Left lung (tissue), 10 donors: Measurements from ENCODE around the gene UGT3A2. TPM values are rescaled to one million over a fixed set of nuclear protein-coding genes. Genes with fewer than 3 reads are reported as not detected.

Experiments used
- ATAC-seq: fragments of 200-7000 bp; cut with Tn5 transposase; one replicate; pipeline ENCODE4 v1.9.1; 2020; ENCODE audit warnings: moderate library complexity
- DNase-seq, 4 donors: peaks; one replicate each; pipeline ENCODE4 v3.0.0-alpha.2; 2013 to 2020
- H3K27ac ChIP-seq, 2 donors: fragments of 200-600 bp; sonication (generic) in 1 of 2; one replicate each; pipeline versions ENCODE4 v1.5.0 to v1.8.0; 2020 to 2021
- H3K27me3 ChIP-seq, 2 donors: fragments of 200-600 bp; sonication (generic) in 1 of 2; one replicate each; pipeline versions ENCODE4 v1.5.0 to v1.8.0; 2020 to 2021
- H3K36me3 ChIP-seq, 2 donors: fragments of 200-600 bp; sonication (generic) in 1 of 2; one replicate each; pipeline versions ENCODE4 v1.5.0 to v1.8.0; 2020 to 2021
- H3K4me1 ChIP-seq, 2 donors: fragments of 200-600 bp; one replicate each; pipeline ENCODE4 v1.8.0; 2021
- H3K4me3 ChIP-seq, 2 donors: fragments of 200-600 bp; sonication (generic) in 1 of 2; one replicate each; pipeline versions ENCODE4 v1.5.0 to v1.8.0; 2020 to 2021; ENCODE audit warnings: mild to moderate bottlenecking in 1 of 2
- H3K9me3 ChIP-seq, 2 donors: fragments of 200-600 bp; sonication (generic) in 1 of 2; one replicate each; pipeline versions ENCODE4 v1.5.0 to v1.8.0; 2020 to 2021
- CTCF ChIP-seq, 2 donors: fragments of 200-600 bp; sonication (generic) in 1 of 2; IDR thresholded peaks; one replicate each; pipeline versions ENCODE4 v1.5.0 to v1.8.0; 2021; ENCODE audit warnings: antibody characterized with exemption in 2 of 2
- intact Hi-C, 2 donors: fragments of 100-400 bp; cut with DNase I; formaldehyde crosslinking; loops; one replicate each; pipeline versions ENCODE4 v1.11.2 to v1.14.2; 2022
- polyA plus RNA-seq, 6 donors: library from polyadenylated mRNA; unstranded; fragments of 120-200 nt; gene quantifications; one replicate each; pipeline ENCODE4 v1.2.1, GENCODE V29; 2013; ENCODE audit not compliant: insufficient read length in 6 of 6
- total RNA-seq, 2 donors: library from RNA; stranded (reverse); fragmentation: NEBNext Ultra II Directional; extraction: Animal tissue kit (Norgen Biotek cat#: 25700); gene quantifications; one replicate each; pipeline ENCODE4 v1.2.1, GENCODE V29; 2021
- donor health status: DM: no; HTN: yes; CAD: no.
- donor health status: DM: no; HTN: no; CAD: no.

The UGT3A2 gene
- total and polyA plus RNA-seq, 8 donors, result 0.09 to 0.31 (median 0.24) TPM; not detected in 1

GRCh38 chr5:36073595-36074216 lies 7.0 kb upstream of the UGT3A2 start:
- H3K36me3 ChIP-seq, result no peaks in the 10 kb centered on the region
- intact Hi-C loops, result no loop called here
- no peaks in the 10 kb centered on the region for H3K4me1 ChIP-seq
- no peaks in the 10 kb centered on the region for H3K9me3 ChIP-seq
- TF ChIP-seq CTCF (IDR thresholded peaks at IDR 0.05), result no peak
- DNase-seq (no peak), ATAC-seq (no peak)
- H3K4me3 ChIP-seq, result no peak overlapping the region
- no peak overlapping the region for H3K27ac ChIP-seq
- H3K27me3 ChIP-seq, result no peaks in the 10 kb centered on the region

GRCh38 chr5:36070687-36071571 lies 4.2 kb upstream of the UGT3A2 start:
- Histone ChIP-seq H3K27ac (no peak overlapping the region), H3K9me3 (no peaks in the 10 kb centered on the region), H3K4me1 (peaks cover 0 to 3% of the 10 kb centered on the region in 2 donors), H3K27me3 (peaks cover 11 to 16% of the 10 kb centered on the region in 2 donors), H3K36me3 (no peaks in the 10 kb centered on the region), H3K4me3 (peak overlapping the region in 1 of 2 donors; percentile 6)
- intact Hi-C loops, result no loop called here
- ATAC-seq (peak; percentile 85), DNase-seq (no peak)
- no peak for TF ChIP-seq CTCF (IDR thresholded peaks at IDR 0.05)

GRCh38 chr5:36068751-36069281 lies 2.1 kb upstream of the UGT3A2 start:
- intact Hi-C loops, result no loop called here
- H3K4me3 ChIP-seq, result no peak overlapping the region
- ATAC-seq (no peak), DNase-seq (no peak)
- peaks cover 11 to 25% of the 10 kb centered on the region in 2 donors for H3K27me3 ChIP-seq
- H3K36me3 ChIP-seq, result no peaks in the 10 kb centered on the region
- peaks cover 0 to 3% of the 10 kb centered on the region in 2 donors for H3K4me1 ChIP-seq
- H3K27ac ChIP-seq, result no peak overlapping the region
- H3K9me3 ChIP-seq, result no peaks in the 10 kb centered on the region
- TF ChIP-seq CTCF (IDR thresholded peaks at IDR 0.05), result no peak

GRCh38 chr5:36066001-36066539 lies 612 bp downstream of the UGT3A2 start:
- H3K4me3 ChIP-seq, result no peak overlapping the region
- H3K27me3 ChIP-seq, result peaks cover 11 to 25% of the 10 kb centered on the region in 2 donors
- no peak for ATAC-seq
- peaks cover 0 to 5% of the 10 kb centered on the region in 2 donors for H3K9me3 ChIP-seq
- DNase-seq, result no peak
- intact Hi-C loops, result no loop called here
- no peak for TF ChIP-seq CTCF (IDR thresholded peaks at IDR 0.05)
- peaks cover 0 to 3% of the 10 kb centered on the region in 2 donors for H3K4me1 ChIP-seq
- no peaks in the 10 kb centered on the region for H3K36me3 ChIP-seq
- no peak overlapping the region for H3K27ac ChIP-seq
